HL-60 (cell line): Measurements from ENCODE around the gene UEVLD.

ENCODE experiments used
- CTCF ChIP-seq: IDR thresholded peaks from one replicate; pipeline ENCODE4 v1.5.1; 2011; ENCODE audit warnings: low read length, control low read depth, inconsistent platforms; ENCODE audit not compliant: insufficient read depth
- GABPA ChIP-seq: IDR thresholded peaks from 2 replicates; pipeline ENCODE4 v1.6.1; 2012; ENCODE audit warnings: low read depth
- POLR2AphosphoS5 ChIP-seq: IDR thresholded peaks from 2 replicates; pipeline ENCODE4 v1.6.1; 2012; ENCODE audit warnings: low read depth
- REST ChIP-seq: IDR thresholded peaks from 2 replicates; pipeline ENCODE4 v1.6.1; 2012; ENCODE audit warnings: low read depth; ENCODE audit not compliant: insufficient replicate concordance

DNA sequence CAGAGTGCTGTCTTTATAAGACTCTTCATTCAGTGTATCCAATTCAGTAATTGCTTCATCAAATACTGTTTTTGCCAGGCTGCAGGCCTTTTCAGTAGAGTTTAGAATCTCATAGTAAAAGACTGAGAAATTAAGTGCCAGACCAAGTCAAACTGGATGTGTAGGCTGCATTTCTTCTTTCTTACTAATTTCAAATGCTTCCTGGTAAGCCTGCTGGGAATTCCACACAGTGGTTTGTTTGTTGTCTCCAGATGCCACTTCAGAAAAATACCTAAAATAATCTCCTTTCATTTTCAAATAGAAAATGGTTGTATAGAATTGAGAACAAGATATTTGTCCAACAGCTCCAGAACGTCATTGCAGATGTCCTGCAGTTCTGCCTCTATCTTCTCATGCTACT is 98.2 kb downstream of the UEVLD start:
- TF ChIP-seq CTCF (no peak), POLR2AphosphoS5 (no peak), REST (no peak), GABPA (no peak)
